ENCODE measurements around the gene ACOX1. TPM values are rescaled to one million over a fixed set of nuclear protein-coding genes. Genes with fewer than 3 reads are reported as not detected.

ACOX1 gene
- polyA plus RNA-seq, 1 donor (not counting 4 experiments of a cell fraction or from before 2014, with no cell fraction given), result 31.8 TPM

GRCh38 chr17:75995385-75995925 lies 16.5 kb upstream of the ACOX1 start:
- Histone ChIP-seq H2AFZ (ENCODE audit: control insufficient read depth, low read length) (no peak overlapping the region), H3K9me1 (ENCODE audit: control insufficient read depth, extremely low read depth, insufficient read depth, low read length) (peaks cover 2% of the 10 kb centered on the region), H4K20me1 (ENCODE audit: control insufficient read depth, extremely low read depth, insufficient read depth, low read length) (no peaks in the 10 kb centered on the region), H3K27ac (ENCODE audit: control insufficient read depth, insufficient read depth, low read length) (no peak overlapping the region), H3K36me3 (ENCODE audit: control insufficient read depth in 2 of 2, extremely low read depth in 1 of 2, insufficient read depth in 2 of 2, low read length in 2 of 2) (peaks cover 0 to 3% of the 10 kb centered on the region in 2 experiments), H3K27me3 (ENCODE audit: control insufficient read depth, extremely low read depth, insufficient read depth, low read length) (no peaks in the 10 kb centered on the region), H3K4me1 (ENCODE audit: control insufficient read depth, extremely low read depth, insufficient read depth, low read length) (peaks cover 18% of the 10 kb centered on the region), H3K9ac (ENCODE audit: control insufficient read depth, extremely low read depth, insufficient read depth, low read length) (no peak overlapping the region), H3K4me3 (ENCODE audit: control insufficient read depth in 2 of 3, extremely low read depth in 1 of 3, insufficient read depth in 2 of 3, low read depth in 1 of 3, low read length in 3 of 3) (no peak overlapping the region), H3K9me3 (ENCODE audit: control insufficient read depth, low read depth, low read length) (no peaks in the 10 kb centered on the region), H3K79me2 (ENCODE audit: control insufficient read depth, insufficient read depth, low read length) (no peaks in the 10 kb centered on the region), H3K4me2 (ENCODE audit: control insufficient read depth, extremely low read depth, insufficient read depth, low read depth, low read length) (no peak overlapping the region)
- dilution Hi-C loops (cut with MboI; ENCODE audit: extremely low pct_ligation_motif_present, low sequenced_read_pairs), result no loop called here
- no peak for TF ChIP-seq CTCF (optimal IDR thresholded peaks at IDR 0.05 in 1 of 3, IDR thresholded peaks at IDR 0.05 in 1 of 3, conservative IDR thresholded peaks at IDR 0.05 in 1 of 3; ENCODE audit: extremely low read depth in 1 of 3, insufficient read depth in 2 of 3, low read length in 3 of 3)
- no peak for TF ChIP-seq EZH2 (IDR thresholded peaks at IDR 0.05; ENCODE audit: low read length)
- no peak for FAIRE-seq
- no peak for DNase-seq (ENCODE audit: low read depth, low spot score)

GRCh38 chr17:75994802-75995370 lies 15.9 kb upstream of the ACOX1 start:
- H3K36me3 ChIP-seq (ENCODE audit: control insufficient read depth in 2 of 2, extremely low read depth in 1 of 2, insufficient read depth in 2 of 2, low read length in 2 of 2), result peaks cover 0 to 3% of the 10 kb centered on the region in 2 experiments
- dilution Hi-C loops (cut with MboI; ENCODE audit: extremely low pct_ligation_motif_present, low sequenced_read_pairs), result no loop called here

More at GRCh38 chr17:75994802-75995370, 15.9 kb upstream of the ACOX1 start:
- Histone ChIP-seq H3K79me2 (ENCODE audit: control insufficient read depth, insufficient read depth, low read length) (no peaks in the 10 kb centered on the region), H3K4me2 (ENCODE audit: control insufficient read depth, extremely low read depth, insufficient read depth, low read depth, low read length) (no peak overlapping the region), H3K4me1 (ENCODE audit: control insufficient read depth, extremely low read depth, insufficient read depth, low read length) (peaks cover 14% of the 10 kb centered on the region), H3K9me3 (ENCODE audit: control insufficient read depth, low read depth, low read length) (no peaks in the 10 kb centered on the region), H3K9ac (ENCODE audit: control insufficient read depth, extremely low read depth, insufficient read depth, low read length) (no peak overlapping the region), H4K20me1 (ENCODE audit: control insufficient read depth, extremely low read depth, insufficient read depth, low read length) (no peaks in the 10 kb centered on the region), H3K9me1 (ENCODE audit: control insufficient read depth, extremely low read depth, insufficient read depth, low read length) (peaks cover 2% of the 10 kb centered on the region), H3K27ac (ENCODE audit: control insufficient read depth, insufficient read depth, low read length) (no peak overlapping the region), H3K27me3 (ENCODE audit: control insufficient read depth, extremely low read depth, insufficient read depth, low read length) (no peaks in the 10 kb centered on the region), H3K4me3 (ENCODE audit: control insufficient read depth in 2 of 3, extremely low read depth in 1 of 3, insufficient read depth in 2 of 3, low read depth in 1 of 3, low read length in 3 of 3) (no peak overlapping the region), H2AFZ (ENCODE audit: control insufficient read depth, low read length) (no peak overlapping the region)
- DNase-seq (ENCODE audit: low read depth, low spot score) (no peak), FAIRE-seq (no peak)
- TF ChIP-seq EZH2 (IDR thresholded peaks at IDR 0.05; ENCODE audit: low read length) (no peak), CTCF (optimal IDR thresholded peaks at IDR 0.05 in 1 of 3, IDR thresholded peaks at IDR 0.05 in 1 of 3, conservative IDR thresholded peaks at IDR 0.05 in 1 of 3; ENCODE audit: extremely low read depth in 1 of 3, insufficient read depth in 2 of 3, low read length in 3 of 3) (no peak)
